H1 (cell line): ENCODE results near the gene PGLYRP2. TPM values are rescaled to one million over a fixed set of nuclear protein-coding genes. Genes with fewer than 3 reads are reported as not detected.

Source experiments
- CBX5 ChIP-seq: fragments of 300-800, 300-1000 bp; sonication (generic); IDR thresholded peaks from 2 replicates; pipeline ENCODE4 v1.7.1; 2016; ENCODE audit warnings: antibody characterized with exemption, low read length, low read depth
- CHD1 ChIP-seq: IDR thresholded peaks from 2 replicates; pipeline ENCODE4 v1.6.1; 2012; ENCODE audit warnings: low read depth, low read length, improper control_type of control experiment
- MAFK ChIP-seq: IDR thresholded peaks from 2 replicates; pipeline ENCODE4 v1.6.1; 2012; ENCODE audit warnings: low read depth, mild to moderate bottlenecking, improper control_type of control experiment, low read length
- TAF7 ChIP-seq: optimal IDR thresholded peaks from 2 replicates; pipeline ENCODE3; 2011; ENCODE audit warnings: low read depth, mild to moderate bottlenecking, inconsistent platforms, low read length, moderate library complexity, borderline replicate concordance
- YY1 ChIP-seq: IDR thresholded peaks from 2 replicates; pipeline ENCODE4 v1.6.1; 2011; ENCODE audit warnings: low read depth, mild to moderate bottlenecking, low read length
- ZNF274 ChIP-seq: IDR thresholded peaks from 2 replicates; pipeline ENCODE4 v1.7.0; 2012; ENCODE audit warnings: low read length, borderline replicate concordance; ENCODE audit errors: extremely low read depth
- polyA plus RNA-seq, 7 experiments: library from polyadenylated mRNA; depleted of rRNA in 3 of 7; stranded (reverse) in 5 of 7; unstranded in 2 of 7; fragments of >200 nt in 5 of 7; fragments of 200-250 nt in 2 of 7; gene quantifications; 1 replicate in 5 of 7; 2 replicates in 1 of 7; 4 replicates in 1 of 7; pipeline versions ENCODE4 v1.2.1 to v1.2.3, GENCODE V29; 2011 to 2013; ENCODE audit warnings: missing spikeins in 2 of 7, mixed read lengths in 2 of 7
- total RNA-seq: library from RNA; stranded (reverse); fragmentation: NEBNext Ultra II Directional; extraction: Animal tissue kit (Norgen Biotek cat#: 25700); gene quantifications from 2 replicates; pipeline ENCODE4 v1.2.1, GENCODE V29; 2021
- TF ChIP-seq, protein P1 (sequence below): fragments of 300-600 bp; sonication (generic); IDR thresholded peaks from 2 replicates; pipeline ENCODE4 v1.7.1; 2012; ENCODE audit warnings: low read length, moderate library complexity, mild to moderate bottlenecking, inconsistent platforms; ENCODE audit not compliant: insufficient replicate concordance
- TF ChIP-seq, protein P2 (sequence below), 3 experiments: IDR thresholded peaks; 1 replicate in 2 of 3; 2 replicates in 1 of 3; pipeline versions ENCODE4 v1.5.1 to v1.6.1; 2011; ENCODE audit warnings: low read length in 3 of 3, mild to moderate bottlenecking in 3 of 3, inconsistent platforms in 2 of 3, low read depth in 1 of 3, moderate library complexity in 1 of 3; ENCODE audit not compliant: insufficient read depth in 1 of 3; ENCODE audit errors: control extremely low read depth in 1 of 3

PGLYRP2 gene
- total and polyA plus RNA-seq, 2 of the 8 experiments (the other 6 are each of a cell fraction or from before 2014, with no cell fraction given) = not detected

DNA sequence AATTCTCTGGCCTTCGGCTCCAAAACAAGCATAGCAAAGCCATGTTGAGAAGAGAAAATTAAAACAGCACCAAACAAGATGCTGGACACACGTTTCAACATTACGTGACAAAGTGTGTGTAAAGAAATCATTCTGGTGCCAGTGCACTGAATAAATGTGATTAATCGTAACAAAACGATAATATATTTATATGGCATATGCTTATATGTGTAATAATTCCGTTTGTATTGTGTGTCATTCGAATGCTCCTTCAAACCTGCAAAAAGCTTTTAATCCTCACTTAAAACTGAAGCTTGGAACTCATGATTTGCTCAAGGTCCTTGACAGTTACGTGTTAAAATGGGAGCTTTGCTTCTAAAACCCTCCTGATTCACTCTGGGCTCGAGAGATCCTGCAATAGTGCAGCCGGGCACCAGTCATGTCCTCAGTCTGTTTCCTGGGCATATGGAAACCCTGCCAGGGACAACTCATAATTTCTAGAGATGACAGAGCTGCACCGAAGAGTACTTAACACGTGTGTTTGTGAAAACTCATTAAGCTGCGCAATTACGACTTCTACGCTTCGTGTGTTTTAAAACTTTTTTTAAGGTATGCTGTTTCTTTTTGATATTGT, 59.8 kb downstream of the PGLYRP2 start (continued):
- TF ChIP-seq ZNF274 (no peak), CHD1 (no peak), TAF7 (no peak), MAFK (no peak), YY1 (no peak), CBX5 (no peak)
- TF ChIP-seq, protein P1, sequence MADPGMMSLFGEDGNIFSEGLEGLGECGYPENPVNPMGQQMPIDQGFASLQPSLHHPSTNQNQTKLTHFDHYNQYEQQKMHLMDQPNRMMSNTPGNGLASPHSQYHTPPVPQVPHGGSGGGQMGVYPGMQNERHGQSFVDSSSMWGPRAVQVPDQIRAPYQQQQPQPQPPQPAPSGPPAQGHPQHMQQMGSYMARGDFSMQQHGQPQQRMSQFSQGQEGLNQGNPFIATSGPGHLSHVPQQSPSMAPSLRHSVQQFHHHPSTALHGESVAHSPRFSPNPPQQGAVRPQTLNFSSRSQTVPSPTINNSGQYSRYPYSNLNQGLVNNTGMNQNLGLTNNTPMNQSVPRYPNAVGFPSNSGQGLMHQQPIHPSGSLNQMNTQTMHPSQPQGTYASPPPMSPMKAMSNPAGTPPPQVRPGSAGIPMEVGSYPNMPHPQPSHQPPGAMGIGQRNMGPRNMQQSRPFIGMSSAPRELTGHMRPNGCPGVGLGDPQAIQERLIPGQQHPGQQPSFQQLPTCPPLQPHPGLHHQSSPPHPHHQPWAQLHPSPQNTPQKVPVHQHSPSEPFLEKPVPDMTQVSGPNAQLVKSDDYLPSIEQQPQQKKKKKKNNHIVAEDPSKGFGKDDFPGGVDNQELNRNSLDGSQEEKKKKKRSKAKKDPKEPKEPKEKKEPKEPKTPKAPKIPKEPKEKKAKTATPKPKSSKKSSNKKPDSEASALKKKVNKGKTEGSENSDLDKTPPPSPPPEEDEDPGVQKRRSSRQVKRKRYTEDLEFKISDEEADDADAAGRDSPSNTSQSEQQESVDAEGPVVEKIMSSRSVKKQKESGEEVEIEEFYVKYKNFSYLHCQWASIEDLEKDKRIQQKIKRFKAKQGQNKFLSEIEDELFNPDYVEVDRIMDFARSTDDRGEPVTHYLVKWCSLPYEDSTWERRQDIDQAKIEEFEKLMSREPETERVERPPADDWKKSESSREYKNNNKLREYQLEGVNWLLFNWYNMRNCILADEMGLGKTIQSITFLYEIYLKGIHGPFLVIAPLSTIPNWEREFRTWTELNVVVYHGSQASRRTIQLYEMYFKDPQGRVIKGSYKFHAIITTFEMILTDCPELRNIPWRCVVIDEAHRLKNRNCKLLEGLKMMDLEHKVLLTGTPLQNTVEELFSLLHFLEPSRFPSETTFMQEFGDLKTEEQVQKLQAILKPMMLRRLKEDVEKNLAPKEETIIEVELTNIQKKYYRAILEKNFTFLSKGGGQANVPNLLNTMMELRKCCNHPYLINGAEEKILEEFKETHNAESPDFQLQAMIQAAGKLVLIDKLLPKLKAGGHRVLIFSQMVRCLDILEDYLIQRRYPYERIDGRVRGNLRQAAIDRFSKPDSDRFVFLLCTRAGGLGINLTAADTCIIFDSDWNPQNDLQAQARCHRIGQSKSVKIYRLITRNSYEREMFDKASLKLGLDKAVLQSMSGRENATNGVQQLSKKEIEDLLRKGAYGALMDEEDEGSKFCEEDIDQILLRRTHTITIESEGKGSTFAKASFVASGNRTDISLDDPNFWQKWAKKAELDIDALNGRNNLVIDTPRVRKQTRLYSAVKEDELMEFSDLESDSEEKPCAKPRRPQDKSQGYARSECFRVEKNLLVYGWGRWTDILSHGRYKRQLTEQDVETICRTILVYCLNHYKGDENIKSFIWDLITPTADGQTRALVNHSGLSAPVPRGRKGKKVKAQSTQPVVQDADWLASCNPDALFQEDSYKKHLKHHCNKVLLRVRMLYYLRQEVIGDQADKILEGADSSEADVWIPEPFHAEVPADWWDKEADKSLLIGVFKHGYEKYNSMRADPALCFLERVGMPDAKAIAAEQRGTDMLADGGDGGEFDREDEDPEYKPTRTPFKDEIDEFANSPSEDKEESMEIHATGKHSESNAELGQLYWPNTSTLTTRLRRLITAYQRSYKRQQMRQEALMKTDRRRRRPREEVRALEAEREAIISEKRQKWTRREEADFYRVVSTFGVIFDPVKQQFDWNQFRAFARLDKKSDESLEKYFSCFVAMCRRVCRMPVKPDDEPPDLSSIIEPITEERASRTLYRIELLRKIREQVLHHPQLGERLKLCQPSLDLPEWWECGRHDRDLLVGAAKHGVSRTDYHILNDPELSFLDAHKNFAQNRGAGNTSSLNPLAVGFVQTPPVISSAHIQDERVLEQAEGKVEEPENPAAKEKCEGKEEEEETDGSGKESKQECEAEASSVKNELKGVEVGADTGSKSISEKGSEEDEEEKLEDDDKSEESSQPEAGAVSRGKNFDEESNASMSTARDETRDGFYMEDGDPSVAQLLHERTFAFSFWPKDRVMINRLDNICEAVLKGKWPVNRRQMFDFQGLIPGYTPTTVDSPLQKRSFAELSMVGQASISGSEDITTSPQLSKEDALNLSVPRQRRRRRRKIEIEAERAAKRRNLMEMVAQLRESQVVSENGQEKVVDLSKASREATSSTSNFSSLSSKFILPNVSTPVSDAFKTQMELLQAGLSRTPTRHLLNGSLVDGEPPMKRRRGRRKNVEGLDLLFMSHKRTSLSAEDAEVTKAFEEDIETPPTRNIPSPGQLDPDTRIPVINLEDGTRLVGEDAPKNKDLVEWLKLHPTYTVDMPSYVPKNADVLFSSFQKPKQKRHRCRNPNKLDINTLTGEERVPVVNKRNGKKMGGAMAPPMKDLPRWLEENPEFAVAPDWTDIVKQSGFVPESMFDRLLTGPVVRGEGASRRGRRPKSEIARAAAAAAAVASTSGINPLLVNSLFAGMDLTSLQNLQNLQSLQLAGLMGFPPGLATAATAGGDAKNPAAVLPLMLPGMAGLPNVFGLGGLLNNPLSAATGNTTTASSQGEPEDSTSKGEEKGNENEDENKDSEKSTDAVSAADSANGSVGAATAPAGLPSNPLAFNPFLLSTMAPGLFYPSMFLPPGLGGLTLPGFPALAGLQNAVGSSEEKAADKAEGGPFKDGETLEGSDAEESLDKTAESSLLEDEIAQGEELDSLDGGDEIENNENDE = no peak
- TF ChIP-seq, protein P2, sequence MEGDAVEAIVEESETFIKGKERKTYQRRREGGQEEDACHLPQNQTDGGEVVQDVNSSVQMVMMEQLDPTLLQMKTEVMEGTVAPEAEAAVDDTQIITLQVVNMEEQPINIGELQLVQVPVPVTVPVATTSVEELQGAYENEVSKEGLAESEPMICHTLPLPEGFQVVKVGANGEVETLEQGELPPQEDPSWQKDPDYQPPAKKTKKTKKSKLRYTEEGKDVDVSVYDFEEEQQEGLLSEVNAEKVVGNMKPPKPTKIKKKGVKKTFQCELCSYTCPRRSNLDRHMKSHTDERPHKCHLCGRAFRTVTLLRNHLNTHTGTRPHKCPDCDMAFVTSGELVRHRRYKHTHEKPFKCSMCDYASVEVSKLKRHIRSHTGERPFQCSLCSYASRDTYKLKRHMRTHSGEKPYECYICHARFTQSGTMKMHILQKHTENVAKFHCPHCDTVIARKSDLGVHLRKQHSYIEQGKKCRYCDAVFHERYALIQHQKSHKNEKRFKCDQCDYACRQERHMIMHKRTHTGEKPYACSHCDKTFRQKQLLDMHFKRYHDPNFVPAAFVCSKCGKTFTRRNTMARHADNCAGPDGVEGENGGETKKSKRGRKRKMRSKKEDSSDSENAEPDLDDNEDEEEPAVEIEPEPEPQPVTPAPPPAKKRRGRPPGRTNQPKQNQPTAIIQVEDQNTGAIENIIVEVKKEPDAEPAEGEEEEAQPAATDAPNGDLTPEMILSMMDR (IDR thresholded peaks at IDR 0.05; ENCODE audit: control extremely low read depth in 1 of 3, insufficient read depth in 1 of 3, low read depth in 1 of 3, low read length in 3 of 3) = no peak
- TF ChIP-seq, all 59 proteins: peak for 0
